Upper lobe of left lung (tissue), 4 donors: Measurements from ENCODE around the gene PDLIM7.

ENCODE experiments used
- POLR2A ChIP-seq, 4 donors: fragments of 450-650 bp; IDR thresholded peaks; one replicate each; pipeline ENCODE4 v1.5.1; 2016 to 2017; ENCODE audit warnings: antibody characterized with exemption in 4 of 4, mild to moderate bottlenecking in 2 of 4
- TF ChIP-seq, protein P1 (sequence below), 6 experiments: fragments of 450-650 bp in 4 of 6; fragments of 200-600 bp in 2 of 6; sonication (generic) in 2 of 6; IDR thresholded peaks; one replicate each; pipeline ENCODE4 v1.5.1; 2016 to 2019; ENCODE audit warnings: antibody characterized with exemption in 6 of 6

DNA sequence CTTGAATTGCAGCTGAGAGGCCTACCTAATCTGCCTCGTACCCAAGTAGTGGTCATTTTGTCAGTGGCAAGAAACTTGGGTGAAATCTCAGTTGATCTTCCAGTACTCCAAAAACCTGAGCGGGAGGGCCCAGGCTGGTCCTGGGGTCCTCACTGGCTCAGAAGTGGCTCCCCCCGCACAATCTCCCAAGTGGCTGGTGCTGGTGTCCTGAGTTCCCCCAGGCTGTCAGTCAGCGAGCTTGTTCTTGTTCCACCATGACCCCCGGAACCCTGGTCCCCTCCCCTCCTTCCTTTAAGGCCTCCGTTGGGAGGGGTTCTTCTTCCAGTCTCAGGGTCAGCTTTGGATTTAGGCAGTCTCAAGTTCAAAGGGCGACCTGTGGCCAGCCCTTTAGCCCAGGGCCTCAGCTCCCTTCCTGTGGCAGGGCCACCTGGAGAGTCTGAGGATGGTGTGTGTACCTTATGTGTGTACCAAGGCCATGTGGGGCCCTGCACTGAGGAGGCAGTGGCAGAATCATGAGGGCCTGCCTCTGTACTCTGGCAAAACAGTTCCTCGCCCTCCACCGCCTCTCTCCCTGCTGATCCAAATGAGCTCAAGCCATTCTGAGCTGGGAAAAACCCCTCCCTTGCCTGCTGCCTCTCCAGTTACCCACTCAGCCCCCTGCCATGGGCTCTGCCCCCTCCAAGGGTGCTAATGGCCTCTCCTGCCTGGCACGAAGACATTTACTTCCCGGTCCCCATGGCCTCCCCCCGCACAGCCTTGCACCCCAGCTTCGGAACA lies 19.5 kb downstream of the PDLIM7 start:
- TF ChIP-seq POLR2A (IDR thresholded peaks at IDR 0.05), result no peak
- TF ChIP-seq, protein P1, sequence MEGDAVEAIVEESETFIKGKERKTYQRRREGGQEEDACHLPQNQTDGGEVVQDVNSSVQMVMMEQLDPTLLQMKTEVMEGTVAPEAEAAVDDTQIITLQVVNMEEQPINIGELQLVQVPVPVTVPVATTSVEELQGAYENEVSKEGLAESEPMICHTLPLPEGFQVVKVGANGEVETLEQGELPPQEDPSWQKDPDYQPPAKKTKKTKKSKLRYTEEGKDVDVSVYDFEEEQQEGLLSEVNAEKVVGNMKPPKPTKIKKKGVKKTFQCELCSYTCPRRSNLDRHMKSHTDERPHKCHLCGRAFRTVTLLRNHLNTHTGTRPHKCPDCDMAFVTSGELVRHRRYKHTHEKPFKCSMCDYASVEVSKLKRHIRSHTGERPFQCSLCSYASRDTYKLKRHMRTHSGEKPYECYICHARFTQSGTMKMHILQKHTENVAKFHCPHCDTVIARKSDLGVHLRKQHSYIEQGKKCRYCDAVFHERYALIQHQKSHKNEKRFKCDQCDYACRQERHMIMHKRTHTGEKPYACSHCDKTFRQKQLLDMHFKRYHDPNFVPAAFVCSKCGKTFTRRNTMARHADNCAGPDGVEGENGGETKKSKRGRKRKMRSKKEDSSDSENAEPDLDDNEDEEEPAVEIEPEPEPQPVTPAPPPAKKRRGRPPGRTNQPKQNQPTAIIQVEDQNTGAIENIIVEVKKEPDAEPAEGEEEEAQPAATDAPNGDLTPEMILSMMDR (IDR thresholded peaks at IDR 0.05), result no peak
